Measurements from ENCODE around the gene FAM229A. TPM values are rescaled to one million over a fixed set of nuclear protein-coding genes. Genes with fewer than 3 reads are reported as not detected.
A peak's percentile ranks its signal among the peaks of the same experiment; 100 is the strongest.

The FAM229A gene
- total RNA-seq, 1 experiment from 2014 or later = 9.4 TPM

DNA sequence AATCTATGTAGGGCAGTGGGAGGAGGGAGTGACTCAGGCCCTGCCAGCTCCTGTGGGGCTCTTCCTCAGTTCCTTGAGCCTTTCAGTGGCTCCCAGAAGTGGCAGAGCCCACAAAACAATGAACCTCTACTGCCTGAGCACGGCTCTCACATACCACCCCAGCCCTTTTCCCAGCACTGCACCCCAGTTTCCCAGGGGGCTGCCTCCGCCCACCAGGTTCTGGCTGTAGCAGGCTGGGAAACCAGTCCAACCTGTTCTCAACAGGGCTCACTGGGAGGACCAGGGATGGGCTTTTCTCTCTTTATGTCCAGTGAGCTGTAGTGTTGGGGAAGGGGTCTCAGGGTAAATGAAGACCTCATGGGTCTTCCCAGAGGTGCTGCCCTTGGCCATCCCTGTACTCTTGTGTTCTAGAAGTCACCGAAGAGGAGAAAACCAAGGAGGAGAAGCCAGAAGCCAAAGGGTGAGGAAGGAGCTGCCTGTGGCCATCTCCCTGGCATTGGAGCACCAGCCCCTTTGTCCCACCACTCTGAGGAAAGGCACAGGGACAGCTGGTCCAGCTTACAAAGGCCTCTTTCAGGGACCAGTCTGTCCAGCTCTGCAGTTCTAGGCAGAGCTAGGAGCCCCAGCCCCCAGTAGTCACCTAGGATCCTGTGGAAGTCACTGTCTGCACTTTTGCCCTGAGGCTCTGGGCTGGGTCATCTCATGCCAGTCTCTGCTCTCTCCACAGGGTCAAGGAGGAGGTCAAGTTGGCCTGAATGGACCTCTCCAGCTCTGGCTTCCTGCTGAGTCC, 29.8 kb downstream of the FAM229A start (continued):
- no peak for TF ChIP-seq MLX (CRISPR knock-in tag; IDR thresholded peaks at IDR 0.05)
- TF ChIP-seq TP53 (CRISPR knock-in tag; IDR thresholded peaks at IDR 0.05) = no peak
- TF ChIP-seq RORB (CRISPR knock-in tag; IDR thresholded peaks at IDR 0.05) = no peak
- no peak for TF ChIP-seq USF1 (CRISPR knock-in tag; IDR thresholded peaks at IDR 0.05)
- TF ChIP-seq SP1 (CRISPR knock-in tag; conservative IDR thresholded peaks at IDR 0.05) = no peak
- TF ChIP-seq CTCF (IDR thresholded peaks at IDR 0.05) = no peak
- TF ChIP-seq ZBTB21 (CRISPR knock-in tag; IDR thresholded peaks at IDR 0.05; ENCODE audit: borderline replicate concordance) = no peak
- TF ChIP-seq ZNF396 (CRISPR knock-in tag; IDR thresholded peaks at IDR 0.05; ENCODE audit: borderline replicate concordance) = no peak
- TF ChIP-seq ZNF512 (CRISPR knock-in tag; IDR thresholded peaks at IDR 0.05; ENCODE audit: borderline replicate concordance) = no peak
- peak; percentile 65; the same call in 1 of the 2 replicates for TF ChIP-seq ERG (CRISPR knock-in tag; IDR thresholded peaks at IDR 0.05)
- TF ChIP-seq CREB1 (CRISPR knock-in tag; IDR thresholded peaks at IDR 0.05) = no peak; the same call in 1 of the 2 replicates
- TF ChIP-seq ZNF232 (CRISPR knock-in tag; IDR thresholded peaks at IDR 0.05) = no peak
- TF ChIP-seq OVOL2 (CRISPR knock-in tag; IDR thresholded peaks at IDR 0.05; ENCODE audit: borderline replicate concordance) = no peak
- TF ChIP-seq PRRX2 (CRISPR knock-in tag; IDR thresholded peaks at IDR 0.05) = peak; percentile 76; the same call in 1 of the 2 replicates
- TF ChIP-seq TEAD1 (CRISPR knock-in tag; IDR thresholded peaks at IDR 0.05) = no peak
- TF ChIP-seq, protein P1, sequence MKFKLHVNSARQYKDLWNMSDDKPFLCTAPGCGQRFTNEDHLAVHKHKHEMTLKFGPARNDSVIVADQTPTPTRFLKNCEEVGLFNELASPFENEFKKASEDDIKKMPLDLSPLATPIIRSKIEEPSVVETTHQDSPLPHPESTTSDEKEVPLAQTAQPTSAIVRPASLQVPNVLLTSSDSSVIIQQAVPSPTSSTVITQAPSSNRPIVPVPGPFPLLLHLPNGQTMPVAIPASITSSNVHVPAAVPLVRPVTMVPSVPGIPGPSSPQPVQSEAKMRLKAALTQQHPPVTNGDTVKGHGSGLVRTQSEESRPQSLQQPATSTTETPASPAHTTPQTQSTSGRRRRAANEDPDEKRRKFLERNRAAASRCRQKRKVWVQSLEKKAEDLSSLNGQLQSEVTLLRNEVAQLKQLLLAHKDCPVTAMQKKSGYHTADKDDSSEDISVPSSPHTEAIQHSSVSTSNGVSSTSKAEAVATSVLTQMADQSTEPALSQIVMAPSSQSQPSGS (CRISPR knock-in tag; IDR thresholded peaks at IDR 0.05; ENCODE audit: borderline replicate concordance, low read depth) = no peak
- TF ChIP-seq ZNF416 (CRISPR knock-in tag; IDR thresholded peaks at IDR 0.05) = peak; percentile 73; the same call in 1 of the 2 replicates
- no peak for TF ChIP-seq JAZF1 (CRISPR knock-in tag; IDR thresholded peaks at IDR 0.05)
- no peak for TF ChIP-seq NR2C2 (CRISPR knock-in tag; IDR thresholded peaks at IDR 0.05)
- TF ChIP-seq, protein P2, sequence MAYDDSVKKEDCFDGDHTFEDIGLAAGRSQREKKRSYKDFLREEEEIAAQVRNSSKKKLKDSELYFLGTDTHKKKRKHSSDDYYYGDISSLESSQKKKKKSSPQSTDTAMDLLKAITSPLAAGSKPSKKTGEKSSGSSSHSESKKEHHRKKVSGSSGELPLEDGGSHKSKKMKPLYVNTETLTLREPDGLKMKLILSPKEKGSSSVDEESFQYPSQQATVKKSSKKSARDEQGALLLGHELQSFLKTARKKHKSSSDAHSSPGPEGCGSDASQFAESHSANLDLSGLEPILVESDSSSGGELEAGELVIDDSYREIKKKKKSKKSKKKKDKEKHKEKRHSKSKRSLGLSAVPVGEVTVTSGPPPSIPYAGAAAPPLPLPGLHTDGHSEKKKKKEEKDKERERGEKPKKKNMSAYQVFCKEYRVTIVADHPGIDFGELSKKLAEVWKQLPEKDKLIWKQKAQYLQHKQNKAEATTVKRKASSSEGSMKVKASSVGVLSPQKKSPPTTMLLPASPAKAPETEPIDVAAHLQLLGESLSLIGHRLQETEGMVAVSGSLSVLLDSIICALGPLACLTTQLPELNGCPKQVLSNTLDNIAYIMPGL (CRISPR knock-in tag; IDR thresholded peaks at IDR 0.05) = no peak
- TF ChIP-seq ELF4 (CRISPR knock-in tag; IDR thresholded peaks at IDR 0.05; ENCODE audit: low read depth) = no peak
- no peak for TF ChIP-seq USF2 (CRISPR knock-in tag; IDR thresholded peaks at IDR 0.05)
- TF ChIP-seq KAT7 (CRISPR knock-in tag; IDR thresholded peaks at IDR 0.05; ENCODE audit: borderline replicate concordance) = no peak
- no peak for TF ChIP-seq FOXK1 (CRISPR knock-in tag; IDR thresholded peaks at IDR 0.05)
- no peak for TF ChIP-seq SMAD3 (CRISPR knock-in tag; IDR thresholded peaks at IDR 0.05; ENCODE audit: borderline replicate concordance)
- TF ChIP-seq SOX15 (CRISPR knock-in tag; IDR thresholded peaks at IDR 0.05) = no peak
